ENCODE data around the gene CRYZL1.
A peak's percentile ranks its signal among the peaks of the same experiment; 100 is the strongest.

CRYZL1 gene

GRCh38 chr21:33648555-33648954, 7.0 kb upstream of the CRYZL1 start:
- DNase-seq (ENCODE audit: low read depth): no peak
- H3K4me3 ChIP-seq (ENCODE audit: low read depth, low read length): no peak overlapping the region
- no peak for TF ChIP-seq CTCF (IDR thresholded peaks at IDR 0.05; ENCODE audit: control insufficient read depth, extremely low read depth, insufficient read depth)

DNA sequence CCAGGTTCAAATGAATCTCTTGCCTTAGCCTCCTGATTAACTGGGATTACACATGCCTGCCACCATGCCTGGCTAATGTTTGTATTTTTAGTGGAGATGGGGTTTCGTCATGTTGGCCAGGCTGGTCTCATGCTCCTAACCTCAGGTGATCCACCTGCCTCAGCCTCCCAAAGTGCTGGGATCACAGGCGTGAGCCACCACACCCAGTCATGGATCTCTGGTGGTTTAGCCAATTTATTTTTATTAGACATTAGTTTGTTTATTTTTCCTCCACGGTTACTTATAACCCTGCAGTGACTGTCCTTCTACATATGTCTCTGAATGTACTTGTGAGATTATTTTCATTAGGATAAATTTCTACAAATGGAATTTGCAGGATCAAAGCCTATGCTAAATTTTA, 6.0 kb upstream of the CRYZL1 start:
- DNase-seq (ENCODE audit: low read depth): no peak

DNA sequence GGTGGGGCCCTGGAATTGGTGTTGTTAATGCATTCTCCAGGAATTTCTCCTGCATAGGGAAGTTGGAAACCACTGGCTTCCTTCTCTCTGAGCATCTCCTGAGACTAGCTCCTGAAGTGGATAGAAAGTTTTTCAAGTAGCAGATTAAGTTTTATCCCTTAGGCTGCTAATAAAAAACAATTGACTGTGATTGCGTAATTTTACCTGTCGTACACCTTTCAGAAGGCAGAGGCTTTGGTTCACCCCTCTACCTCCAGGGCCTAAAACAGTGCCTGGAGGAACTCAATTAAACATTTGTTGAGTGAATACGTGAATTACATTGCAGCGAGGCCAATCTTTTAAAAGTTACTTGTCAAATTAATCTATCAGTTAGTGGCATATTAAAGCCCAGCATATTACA, 4.2 kb upstream of the CRYZL1 start:
- TF ChIP-seq CTCF (IDR thresholded peaks at IDR 0.05; ENCODE audit: control insufficient read depth, extremely low read depth, insufficient read depth): no peak
- no peak overlapping the region for H3K4me3 ChIP-seq (ENCODE audit: low read depth, low read length)
- no peak for DNase-seq (ENCODE audit: low read depth)

More for the DNA sequence above, 6.0 kb upstream of the CRYZL1 start:
- no peak for TF ChIP-seq CTCF (IDR thresholded peaks at IDR 0.05; ENCODE audit: control insufficient read depth, extremely low read depth, insufficient read depth)
- H3K4me3 ChIP-seq (ENCODE audit: low read depth, low read length): no peak overlapping the region

DNA sequence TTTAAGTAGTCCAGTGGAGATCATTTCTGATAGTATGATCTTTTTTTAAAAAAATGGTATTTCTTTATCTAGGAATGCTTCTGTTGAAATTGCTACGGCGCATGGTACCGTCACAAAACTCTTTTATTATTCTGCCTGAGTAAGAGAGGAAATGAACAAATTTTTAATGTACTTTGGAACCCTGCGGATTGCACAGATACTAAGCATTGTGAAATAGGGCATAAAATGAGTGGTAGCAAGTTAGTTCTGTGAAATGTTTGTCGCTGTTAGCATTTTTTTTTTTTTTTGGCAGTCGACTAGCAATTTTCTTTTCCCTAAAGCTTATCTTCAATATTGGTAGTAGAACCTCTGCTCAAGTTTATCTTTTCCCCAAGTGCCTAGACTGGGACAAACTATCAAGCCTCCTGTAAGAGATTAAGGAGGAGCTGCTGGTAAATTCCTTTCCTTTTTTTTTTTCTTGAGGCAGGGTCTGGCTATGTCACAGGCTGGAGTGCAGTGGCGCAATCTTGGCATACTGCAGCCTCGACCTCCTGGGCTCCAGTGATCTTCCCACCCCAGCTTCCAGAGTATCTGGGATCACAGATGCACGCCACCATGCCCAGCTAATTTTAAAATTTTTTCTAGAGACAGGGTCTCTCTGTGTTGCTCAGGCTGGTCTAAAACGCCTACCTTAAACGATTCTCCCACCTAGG, 3.0 kb upstream of the CRYZL1 start:
- DNase-seq (ENCODE audit: low read depth): no peak
- no peak for TF ChIP-seq CTCF (IDR thresholded peaks at IDR 0.05; ENCODE audit: control insufficient read depth, extremely low read depth, insufficient read depth)
- H3K4me3 ChIP-seq (ENCODE audit: low read depth, low read length): no peak overlapping the region

DNA sequence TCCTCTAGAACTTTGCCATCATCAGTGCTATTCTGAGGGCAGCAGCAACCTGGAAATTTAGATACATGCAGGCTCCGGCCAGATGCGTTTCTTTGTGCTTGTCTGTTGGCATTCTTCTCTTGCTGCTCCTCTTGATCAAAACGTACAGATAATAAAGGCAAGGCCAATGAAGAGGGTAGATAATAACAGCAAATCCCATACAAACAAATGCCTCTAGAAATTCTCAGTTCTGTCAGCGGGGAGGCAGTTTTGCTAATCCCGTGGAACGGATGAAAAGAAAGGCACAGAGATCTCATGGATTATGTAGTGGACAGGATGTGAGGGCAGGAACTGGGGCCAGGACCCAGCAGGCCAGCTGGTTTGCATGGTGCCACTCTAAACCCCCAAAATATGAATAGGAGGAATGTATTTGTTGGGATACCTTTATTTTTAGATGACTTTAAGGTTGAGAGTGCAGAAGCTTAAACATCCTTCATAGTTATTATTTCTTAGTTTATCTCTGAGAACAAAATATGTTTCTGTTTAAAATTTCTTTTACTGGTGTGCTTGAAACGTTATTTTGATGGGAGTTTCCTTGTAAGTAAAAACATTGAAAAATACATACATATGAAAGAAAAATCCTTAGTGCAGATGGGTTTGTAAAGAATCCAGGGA, 2.2 kb upstream of the CRYZL1 start:
- DNase-seq (ENCODE audit: low read depth): no peak
- peak overlapping the region; percentile 73 for H3K4me3 ChIP-seq (ENCODE audit: low read depth, low read length)
- no peak for TF ChIP-seq CTCF (IDR thresholded peaks at IDR 0.05; ENCODE audit: control insufficient read depth, extremely low read depth, insufficient read depth)

GRCh38 chr21:33642896-33643657, 1.5 kb upstream of the CRYZL1 start:
- no peak for DNase-seq (ENCODE audit: low read depth)

More at GRCh38 chr21:33642896-33643657, 1.5 kb upstream of the CRYZL1 start:
- no peak for TF ChIP-seq CTCF (IDR thresholded peaks at IDR 0.05; ENCODE audit: control insufficient read depth, extremely low read depth, insufficient read depth)
- H3K4me3 ChIP-seq (ENCODE audit: low read depth, low read length): peak overlapping the region; percentile 73

Data from LNCaP clone FGC (cell line).